ENCODE measurements around the gene ARFGAP1. TPM values are rescaled to one million over a fixed set of nuclear protein-coding genes. Genes with fewer than 3 reads are reported as not detected.
A peak's percentile ranks its signal among the peaks of the same experiment; 100 is the strongest.

The ARFGAP1 gene
- total and polyA plus RNA-seq, 2 donors from 2014 or later = 40.4 to 84.3 TPM

DNA sequence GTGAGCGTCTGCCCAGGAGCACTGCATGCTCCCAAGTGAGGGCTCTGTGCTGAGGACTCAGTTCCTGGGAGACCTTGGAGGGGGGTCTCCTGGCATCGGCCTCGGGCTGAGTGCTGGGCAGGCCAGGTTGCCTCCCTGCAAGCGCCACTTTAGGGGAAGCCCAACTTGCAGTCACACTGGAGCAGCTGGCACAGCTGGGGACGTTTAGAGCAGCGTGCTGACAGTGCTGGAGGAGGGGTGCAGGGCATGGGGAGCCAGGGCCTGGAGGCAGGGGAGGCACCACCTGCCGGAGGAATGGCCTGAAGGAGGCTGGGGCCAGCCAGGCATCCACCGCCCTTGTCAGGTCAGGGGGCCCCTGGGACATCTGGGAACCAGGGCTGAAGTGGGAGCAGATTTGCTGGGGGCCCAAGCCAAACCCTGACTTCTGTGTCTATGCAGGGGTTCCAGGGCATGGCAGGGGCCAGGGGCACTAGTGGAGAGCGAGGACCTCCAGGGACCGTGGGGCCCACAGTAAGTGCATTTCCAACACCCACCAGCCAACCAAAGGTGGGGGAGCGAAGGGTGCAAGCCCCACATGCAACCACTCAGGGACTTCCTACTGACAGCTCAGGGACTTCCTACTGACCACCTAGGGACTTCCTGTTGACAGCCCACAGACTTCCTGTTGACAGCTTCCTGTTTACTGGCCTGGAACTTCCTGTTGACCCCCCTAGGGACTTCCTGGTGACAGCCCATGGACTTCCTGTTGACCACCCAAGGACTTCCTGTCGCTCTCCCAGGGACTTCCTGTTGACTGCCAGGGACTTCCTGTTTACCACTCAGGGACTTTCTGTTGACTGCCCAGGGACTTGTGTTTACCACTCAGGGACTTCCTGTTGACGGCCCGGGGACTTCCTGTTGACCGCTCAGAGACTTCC is 54.0 kb downstream of the ARFGAP1 start:
- Histone ChIP-seq H3K27me3 (ENCODE audit: control insufficient read depth, insufficient read depth, low read length) (no peaks in the 10 kb centered on the region), H3K9ac (ENCODE audit: low read length in 3 of 3) (no peak overlapping the region), H3K4me1 (ENCODE audit: control insufficient read depth in 2 of 3, insufficient read depth in 2 of 3, low read depth in 1 of 3, low read length in 3 of 3) (no peaks in the 10 kb centered on the region), H3K27ac (ENCODE audit: low read depth in 2 of 2, low read length in 2 of 2) (peak overlapping the region in 1 of 2 donors; percentile 72), H3K4me3 (ENCODE audit: low read length in 3 of 3) (no peak overlapping the region), H3K36me3 (ENCODE audit: control insufficient read depth in 2 of 3, insufficient read depth in 3 of 3, low read length in 3 of 3) (no peaks in the 10 kb centered on the region), H3K9me3 (ENCODE audit: control insufficient read depth in 2 of 3, insufficient read depth in 1 of 3, low read length in 3 of 3) (peaks cover 0 to 5% (median 0%) of the 10 kb centered on the region in 3 donors)
- no peak for FAIRE-seq
- no peak for DNase-seq
- TF ChIP-seq CTCF (IDR thresholded peaks at IDR 0.05; ENCODE audit: borderline replicate concordance, extremely low read depth, insufficient read depth) = no peak
- intact Hi-C loops (cut with DNase I) = no loop called here

DNA sequence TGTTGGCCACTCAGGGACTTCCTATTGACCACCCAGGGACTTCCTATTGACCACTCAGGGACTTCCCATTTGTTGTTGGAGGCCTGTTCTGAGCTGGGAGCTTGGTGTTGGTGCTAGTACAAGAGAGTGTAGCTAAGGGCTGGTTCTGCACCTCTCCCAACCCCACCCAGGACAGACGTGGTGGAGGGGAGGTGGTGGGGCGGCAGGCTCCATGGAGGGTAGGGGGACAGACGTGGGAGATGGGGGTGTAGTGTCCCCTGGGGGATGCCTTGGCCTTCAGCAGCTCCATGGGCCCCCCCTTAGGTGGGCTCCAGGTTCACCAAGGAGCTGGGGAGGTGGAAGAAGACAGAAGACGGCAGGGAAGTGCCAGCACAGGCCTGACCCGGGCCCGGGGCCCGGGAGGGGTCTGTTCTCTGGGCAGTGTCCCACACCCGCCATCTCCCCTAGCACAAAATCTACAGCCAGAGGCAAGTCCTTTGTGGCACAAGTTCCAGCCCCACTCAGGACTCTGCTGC is 54.7 kb downstream of the ARFGAP1 start:
- Histone ChIP-seq H3K9ac (ENCODE audit: low read length in 3 of 3) (no peak overlapping the region), H3K27me3 (ENCODE audit: control insufficient read depth, insufficient read depth, low read length) (no peaks in the 10 kb centered on the region), H3K4me1 (ENCODE audit: control insufficient read depth in 2 of 3, insufficient read depth in 2 of 3, low read depth in 1 of 3, low read length in 3 of 3) (no peaks in the 10 kb centered on the region), H3K27ac (ENCODE audit: low read depth in 2 of 2, low read length in 2 of 2) (peak overlapping the region in 1 of 2 donors; percentile 72), H3K4me3 (ENCODE audit: low read length in 3 of 3) (no peak overlapping the region), H3K9me3 (ENCODE audit: control insufficient read depth in 2 of 3, insufficient read depth in 1 of 3, low read length in 3 of 3) (peaks cover 0 to 7% (median 2%) of the 10 kb centered on the region in 3 donors), H3K36me3 (ENCODE audit: control insufficient read depth in 2 of 3, insufficient read depth in 3 of 3, low read length in 3 of 3) (no peaks in the 10 kb centered on the region)
- intact Hi-C loops (cut with DNase I) = no loop called here
- peak in 1 of 5 donors; percentile 57 for DNase-seq
- no peak for TF ChIP-seq CTCF (IDR thresholded peaks at IDR 0.05; ENCODE audit: borderline replicate concordance, extremely low read depth, insufficient read depth)
- FAIRE-seq = no peak

DNA sequence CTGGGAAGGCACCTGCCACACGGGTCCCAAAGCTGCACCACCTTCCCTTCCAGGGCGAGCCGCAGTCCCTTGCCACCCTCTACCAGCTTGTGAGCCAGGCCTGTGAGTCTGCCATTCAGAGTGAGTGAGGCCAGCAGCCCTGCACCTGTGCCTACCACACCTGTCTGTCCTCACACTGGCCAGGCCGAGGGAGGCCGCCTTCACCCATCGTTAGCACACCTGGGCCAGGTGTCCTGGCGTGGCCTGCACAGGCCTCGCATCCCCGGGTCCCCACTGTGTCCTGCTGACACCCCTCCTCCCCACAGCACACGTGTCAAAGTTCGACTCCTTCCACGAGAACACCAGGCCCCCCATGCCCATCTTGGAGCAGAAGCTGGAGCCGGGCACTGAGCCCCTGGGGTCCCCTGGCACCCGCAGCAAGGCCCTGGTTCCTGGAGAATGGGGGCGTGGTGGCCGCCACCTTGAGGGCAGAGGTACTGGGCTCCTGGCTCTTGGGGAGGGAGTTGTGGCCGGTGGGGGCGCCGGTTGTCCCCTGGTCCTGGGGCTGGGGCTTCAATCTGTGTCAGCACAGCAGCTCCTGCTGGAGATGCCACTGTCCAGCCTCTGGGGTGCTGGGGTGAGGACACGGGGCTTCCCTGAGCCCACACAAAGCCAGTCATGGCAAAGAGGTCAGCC is 55.5 kb downstream of the ARFGAP1 start:
- no peaks in the 10 kb centered on the region for H3K27me3 ChIP-seq (ENCODE audit: control insufficient read depth, insufficient read depth, low read length)
- H3K9me3 ChIP-seq (ENCODE audit: control insufficient read depth in 2 of 3, insufficient read depth in 1 of 3, low read length in 3 of 3) = peaks cover 0 to 7% (median 2%) of the 10 kb centered on the region in 3 donors
- intact Hi-C loops (cut with DNase I) = no loop called here
- no peak overlapping the region for H3K4me3 ChIP-seq (ENCODE audit: low read length in 3 of 3)
- no peaks in the 10 kb centered on the region for H3K36me3 ChIP-seq (ENCODE audit: control insufficient read depth in 2 of 3, insufficient read depth in 3 of 3, low read length in 3 of 3)
- DNase-seq = peak in 1 of 5 donors; percentile 64
- no peaks in the 10 kb centered on the region for H3K4me1 ChIP-seq (ENCODE audit: control insufficient read depth in 2 of 3, insufficient read depth in 2 of 3, low read depth in 1 of 3, low read length in 3 of 3)
- H3K27ac ChIP-seq (ENCODE audit: low read depth in 2 of 2, low read length in 2 of 2) = no peak overlapping the region
- no peak for TF ChIP-seq CTCF (IDR thresholded peaks at IDR 0.05; ENCODE audit: borderline replicate concordance, extremely low read depth, insufficient read depth)
- no peak overlapping the region for H3K9ac ChIP-seq (ENCODE audit: low read length in 3 of 3)
- no peak for FAIRE-seq
